Suprapubic skin (tissue), 3 donors: ENCODE measurements around the gene CCDC60.

ENCODE experiments used
- CTCF ChIP-seq, 2 donors: fragments of 200-600 bp in 1 of 2; fragments of 450-650 bp in 1 of 2; sonication (generic) in 1 of 2; IDR thresholded peaks; one replicate each; pipeline ENCODE4 v1.5.1; 2016 to 2019; ENCODE audit warnings: antibody characterized with exemption in 2 of 2, mild to moderate bottlenecking in 1 of 2, moderate library complexity in 1 of 2
- EP300 ChIP-seq: sonication (generic); formaldehyde crosslinking; IDR thresholded peaks from one replicate; pipeline ENCODE4 v1.6.1; 2017; ENCODE audit warnings: antibody characterized with exemption
- POLR2A ChIP-seq, 2 donors: fragments of 450-650 bp; IDR thresholded peaks; one replicate each; pipeline ENCODE4 v1.6.1; 2017; ENCODE audit warnings: antibody characterized with exemption in 2 of 2, mild to moderate bottlenecking in 2 of 2, moderate library complexity in 2 of 2

- no peak for TF ChIP-seq EP300
- TF ChIP-seq CTCF (IDR thresholded peaks at IDR 0.05), result no peak
- no peak for TF ChIP-seq POLR2A (IDR thresholded peaks at IDR 0.05)
Observed at GRCh38 chr12:119448611-119449131, 114.1 kb downstream of the CCDC60 start.
